Mammary epithelial cell (primary cell): Measurements from ENCODE around the gene GPR158.

ENCODE experiments used
- EZH2 ChIP-seq: IDR thresholded peaks from 2 replicates; pipeline ENCODE4 v1.6.1; 2012; ENCODE audit warnings: low read length, inconsistent platforms, borderline replicate concordance
- TF ChIP-seq, protein P1 (sequence below), 2 donors: IDR thresholded peaks in 1 of 2; conservative IDR thresholded peaks in 1 of 2; 2 replicates each; pipeline ENCODE4 v1.5.1; 2011 to 2012; ENCODE audit warnings: inconsistent platforms in 2 of 2, low read length in 2 of 2, mild to moderate bottlenecking in 2 of 2, control low read depth in 1 of 2, low read depth in 1 of 2; ENCODE audit not compliant: insufficient read depth in 1 of 2; ENCODE audit errors: extremely low read depth in 1 of 2

DNA sequence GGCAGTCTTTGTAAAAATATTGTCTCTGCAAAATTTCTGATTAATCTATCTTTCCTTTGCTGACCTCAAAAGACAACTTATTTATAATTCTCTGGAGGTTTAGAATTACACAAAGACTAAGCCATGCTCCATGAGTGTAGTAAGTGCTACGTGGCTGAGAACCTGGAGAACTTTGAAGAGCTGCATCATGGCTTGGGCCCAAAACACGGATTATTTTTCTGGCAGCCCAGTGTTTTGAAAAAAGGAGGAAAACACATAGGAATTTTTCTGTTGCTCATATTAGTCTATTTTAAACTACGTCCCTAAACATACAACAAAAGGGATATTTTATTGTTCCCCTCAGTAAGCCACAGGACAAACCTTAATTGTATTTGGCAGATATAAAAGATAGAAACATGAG is 398.5 kb downstream of the GPR158 start:
- TF ChIP-seq, protein P1, sequence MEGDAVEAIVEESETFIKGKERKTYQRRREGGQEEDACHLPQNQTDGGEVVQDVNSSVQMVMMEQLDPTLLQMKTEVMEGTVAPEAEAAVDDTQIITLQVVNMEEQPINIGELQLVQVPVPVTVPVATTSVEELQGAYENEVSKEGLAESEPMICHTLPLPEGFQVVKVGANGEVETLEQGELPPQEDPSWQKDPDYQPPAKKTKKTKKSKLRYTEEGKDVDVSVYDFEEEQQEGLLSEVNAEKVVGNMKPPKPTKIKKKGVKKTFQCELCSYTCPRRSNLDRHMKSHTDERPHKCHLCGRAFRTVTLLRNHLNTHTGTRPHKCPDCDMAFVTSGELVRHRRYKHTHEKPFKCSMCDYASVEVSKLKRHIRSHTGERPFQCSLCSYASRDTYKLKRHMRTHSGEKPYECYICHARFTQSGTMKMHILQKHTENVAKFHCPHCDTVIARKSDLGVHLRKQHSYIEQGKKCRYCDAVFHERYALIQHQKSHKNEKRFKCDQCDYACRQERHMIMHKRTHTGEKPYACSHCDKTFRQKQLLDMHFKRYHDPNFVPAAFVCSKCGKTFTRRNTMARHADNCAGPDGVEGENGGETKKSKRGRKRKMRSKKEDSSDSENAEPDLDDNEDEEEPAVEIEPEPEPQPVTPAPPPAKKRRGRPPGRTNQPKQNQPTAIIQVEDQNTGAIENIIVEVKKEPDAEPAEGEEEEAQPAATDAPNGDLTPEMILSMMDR (conservative IDR thresholded peaks at IDR 0.05 in 1 of 2, IDR thresholded peaks at IDR 0.05 in 1 of 2; ENCODE audit: extremely low read depth in 1 of 2, insufficient read depth in 1 of 2, low read depth in 1 of 2, low read length in 2 of 2) = no peak
- TF ChIP-seq EZH2 = no peak
